ENCODE results near the gene TBC1D8B. TPM values are rescaled to one million over a fixed set of nuclear protein-coding genes. Genes with fewer than 3 reads are reported as not detected.

TBC1D8B gene
- total and polyA plus RNA-seq, 4 donors, result 2.2 to 20.2 (median 4.2) TPM

- no peak for ATAC-seq (ENCODE audit: insufficient read depth, low FRiP score)
- 66 to 100% methylated on average over 1 of the region's 1 CpG for WGBS, 2 donors
- H3K27me3 ChIP-seq (ENCODE audit: control insufficient read depth in 3 of 3, insufficient read depth in 3 of 3, low read length in 2 of 3), result peaks cover 4 to 25% (median 15%) of the 10 kb centered on the region in 3 donors
- no peaks in the 10 kb centered on the region for H3K9me3 ChIP-seq (ENCODE audit: control insufficient read depth in 4 of 4, insufficient read depth in 3 of 4, low read length in 3 of 4)
- DNase-seq, result no peak
- no peak overlapping the region for H3K4me3 ChIP-seq
- H3K4me1 ChIP-seq (ENCODE audit: control insufficient read depth in 5 of 5, insufficient read depth in 5 of 5, low read length in 5 of 5), result no peaks in the 10 kb centered on the region
- no peak overlapping the region for H3K9ac ChIP-seq (ENCODE audit: insufficient read depth in 1 of 2, low read length in 2 of 2)
- no peak for TF ChIP-seq CTCF (IDR thresholded peaks at IDR 0.05; ENCODE audit: control extremely low read depth, extremely low read depth)
- H3K27ac ChIP-seq (ENCODE audit: low read depth in 1 of 2, low read length in 1 of 2), result no peak overlapping the region
- no peaks in the 10 kb centered on the region for H3K36me3 ChIP-seq (ENCODE audit: control insufficient read depth in 4 of 4, insufficient read depth in 4 of 4, low read length in 4 of 4)
Measured at GRCh38 chrX:106889468-106889867, 87.0 kb downstream of the TBC1D8B start.

GRCh38 chrX:106891762-106892460 lies 89.4 kb downstream of the TBC1D8B start:
- no peak for TF ChIP-seq CTCF (IDR thresholded peaks at IDR 0.05; ENCODE audit: control extremely low read depth, extremely low read depth)
- Histone ChIP-seq H3K4me1 (ENCODE audit: control insufficient read depth in 5 of 5, insufficient read depth in 5 of 5, low read length in 5 of 5) (no peaks in the 10 kb centered on the region), H3K27ac (ENCODE audit: low read depth in 1 of 2, low read length in 1 of 2) (no peak overlapping the region), H3K27me3 (ENCODE audit: control insufficient read depth in 3 of 3, insufficient read depth in 3 of 3, low read length in 2 of 3) (peaks cover 4 to 24% (median 7%) of the 10 kb centered on the region in 3 donors), H3K36me3 (ENCODE audit: control insufficient read depth in 4 of 4, insufficient read depth in 4 of 4, low read length in 4 of 4) (no peaks in the 10 kb centered on the region), H3K4me3 (no peak overlapping the region), H3K9me3 (ENCODE audit: control insufficient read depth in 4 of 4, insufficient read depth in 3 of 4, low read length in 3 of 4) (peaks cover 0 to 2% (median 0%) of the 10 kb centered on the region in 4 donors), H3K9ac (ENCODE audit: insufficient read depth in 1 of 2, low read length in 2 of 2) (no peak overlapping the region)
- ATAC-seq (ENCODE audit: insufficient read depth, low FRiP score), result no peak
- WGBS, 2 donors, result 60 to 77% methylated on average over 7 of the region's 7 CpGs
- no peak for DNase-seq

- no peaks in the 10 kb centered on the region for H3K4me1 ChIP-seq (ENCODE audit: control insufficient read depth in 5 of 5, insufficient read depth in 5 of 5, low read length in 5 of 5)
- H3K36me3 ChIP-seq (ENCODE audit: control insufficient read depth in 4 of 4, insufficient read depth in 4 of 4, low read length in 4 of 4), result no peaks in the 10 kb centered on the region
- H3K9me3 ChIP-seq (ENCODE audit: control insufficient read depth in 4 of 4, insufficient read depth in 3 of 4, low read length in 3 of 4), result peaks cover 0 to 2% (median 0%) of the 10 kb centered on the region in 4 donors
- H3K4me3 ChIP-seq, result no peak overlapping the region
- 19 to 34% methylated on average over 6 of the region's 6 CpGs for WGBS, 2 donors
- H3K9ac ChIP-seq (ENCODE audit: insufficient read depth in 1 of 2, low read length in 2 of 2), result no peak overlapping the region
- H3K27ac ChIP-seq (ENCODE audit: low read depth in 1 of 2, low read length in 1 of 2), result no peak overlapping the region
- H3K27me3 ChIP-seq (ENCODE audit: control insufficient read depth in 3 of 3, insufficient read depth in 3 of 3, low read length in 2 of 3), result peaks cover 4 to 26% (median 7%) of the 10 kb centered on the region in 3 donors
- peak; percentile 69 for TF ChIP-seq CTCF (IDR thresholded peaks at IDR 0.05; ENCODE audit: control extremely low read depth, extremely low read depth)
- ATAC-seq (ENCODE audit: insufficient read depth, low FRiP score) (peak; percentile 79), DNase-seq (peak; percentile 60 to 77 (median 62))
Measured at GRCh38 chrX:106894392-106894909, 92.0 kb downstream of the TBC1D8B start.
